ENCODE data around the gene KLF3. TPM values are rescaled to one million over a fixed set of nuclear protein-coding genes. Genes with fewer than 3 reads are reported as not detected.

KLF3 gene
- total and polyA plus RNA-seq, 2 experiments from 2014 or later, result 68.4 to 77.3 TPM

DNA sequence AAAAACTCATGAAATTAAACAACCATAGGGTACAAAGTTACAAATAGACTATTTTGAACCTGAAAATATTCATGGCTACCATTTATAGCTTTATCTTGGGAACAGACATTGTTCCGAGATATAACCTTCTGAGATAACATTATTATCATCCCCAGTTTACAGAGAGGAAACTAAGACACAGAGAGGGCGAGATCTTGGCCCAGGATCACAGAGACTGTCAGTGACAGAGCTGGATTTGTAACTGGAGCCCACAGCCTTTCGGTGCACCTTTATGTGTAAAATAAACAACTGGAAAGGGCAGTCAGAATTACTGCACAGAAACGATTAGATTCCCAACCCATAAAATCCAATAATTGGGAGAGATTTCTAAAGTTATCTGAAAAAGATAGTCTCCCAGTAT is 28.4 kb downstream of the KLF3 start:
- no peaks in the 10 kb centered on the region for H3K9me2 ChIP-seq (replicated peaks; ENCODE audit: insufficient read depth)
- H3K9me3 ChIP-seq (ENCODE audit: low read depth), result no peaks in the 10 kb centered on the region
- H3K36me3 ChIP-seq (replicated peaks; ENCODE audit: insufficient read depth, low read depth), result peaks cover 9% of the 10 kb centered on the region
- H3K79me2 ChIP-seq, result peaks cover 25% of the 10 kb centered on the region
- TF ChIP-seq EZH2 (IDR thresholded peaks at IDR 0.05; ENCODE audit: borderline replicate concordance), result no peak
- no peak for TF ChIP-seq EZH2phosphoT487 (IDR thresholded peaks at IDR 0.05; ENCODE audit: low read depth, severe bottlenecking, unreplicated experiment)
- TF ChIP-seq, protein P1, sequence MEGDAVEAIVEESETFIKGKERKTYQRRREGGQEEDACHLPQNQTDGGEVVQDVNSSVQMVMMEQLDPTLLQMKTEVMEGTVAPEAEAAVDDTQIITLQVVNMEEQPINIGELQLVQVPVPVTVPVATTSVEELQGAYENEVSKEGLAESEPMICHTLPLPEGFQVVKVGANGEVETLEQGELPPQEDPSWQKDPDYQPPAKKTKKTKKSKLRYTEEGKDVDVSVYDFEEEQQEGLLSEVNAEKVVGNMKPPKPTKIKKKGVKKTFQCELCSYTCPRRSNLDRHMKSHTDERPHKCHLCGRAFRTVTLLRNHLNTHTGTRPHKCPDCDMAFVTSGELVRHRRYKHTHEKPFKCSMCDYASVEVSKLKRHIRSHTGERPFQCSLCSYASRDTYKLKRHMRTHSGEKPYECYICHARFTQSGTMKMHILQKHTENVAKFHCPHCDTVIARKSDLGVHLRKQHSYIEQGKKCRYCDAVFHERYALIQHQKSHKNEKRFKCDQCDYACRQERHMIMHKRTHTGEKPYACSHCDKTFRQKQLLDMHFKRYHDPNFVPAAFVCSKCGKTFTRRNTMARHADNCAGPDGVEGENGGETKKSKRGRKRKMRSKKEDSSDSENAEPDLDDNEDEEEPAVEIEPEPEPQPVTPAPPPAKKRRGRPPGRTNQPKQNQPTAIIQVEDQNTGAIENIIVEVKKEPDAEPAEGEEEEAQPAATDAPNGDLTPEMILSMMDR (IDR thresholded peaks at IDR 0.05; ENCODE audit: poor library complexity), result no peak
- H3K4me2 ChIP-seq, result no peak overlapping the region
- peaks cover 15% of the 10 kb centered on the region for H4K20me1 ChIP-seq (ENCODE audit: insufficient read depth, poor library complexity, severe bottlenecking)
- peaks cover 4% of the 10 kb centered on the region for H3K4me1 ChIP-seq (ENCODE audit: insufficient read depth)
- no peaks in the 10 kb centered on the region for H3K27me3 ChIP-seq
- peak overlapping the region; percentile 37 for H3K27ac ChIP-seq
- WGBS (ENCODE audit: low lambda C conversion rate, missing lambda C conversion rate), result 65% methylated on average over 4 of the region's 4 CpGs
- no peak overlapping the region for H3K4me3 ChIP-seq
- DNase-seq (ENCODE audit: low spot score), result no peak
- H2AFZ ChIP-seq, result no peak overlapping the region

DNA sequence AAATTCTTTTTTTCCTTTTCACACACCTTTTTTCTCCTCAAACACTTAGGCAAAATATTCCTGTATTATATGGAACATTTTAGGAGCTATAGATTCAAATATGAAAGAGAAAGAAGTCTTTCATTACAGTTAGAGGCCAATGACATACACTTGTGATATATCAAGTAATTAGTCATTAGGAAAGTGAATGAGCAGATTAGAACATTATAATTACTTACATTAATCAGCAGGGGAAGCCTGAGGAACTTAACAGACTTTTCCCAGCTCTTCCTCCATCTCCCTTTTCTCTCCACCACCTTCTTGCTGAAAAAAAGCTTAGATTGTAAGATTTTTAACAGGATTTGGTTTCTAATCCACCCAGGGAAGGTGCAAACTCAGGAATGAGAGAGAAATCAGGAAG is 29.6 kb downstream of the KLF3 start:
- peaks cover 4% of the 10 kb centered on the region for H3K4me1 ChIP-seq (ENCODE audit: insufficient read depth)
- H4K20me1 ChIP-seq (ENCODE audit: insufficient read depth, poor library complexity, severe bottlenecking), result peaks cover 3% of the 10 kb centered on the region
- H3K4me2 ChIP-seq, result no peak overlapping the region
- H3K27ac ChIP-seq, result no peak overlapping the region
- H3K79me2 ChIP-seq, result peaks cover 15% of the 10 kb centered on the region
- peaks cover 11% of the 10 kb centered on the region for H3K36me3 ChIP-seq (replicated peaks; ENCODE audit: insufficient read depth, low read depth)
- DNase-seq (ENCODE audit: low spot score), result no peak
- no peak overlapping the region for H2AFZ ChIP-seq
- H3K9me2 ChIP-seq (replicated peaks; ENCODE audit: insufficient read depth), result no peaks in the 10 kb centered on the region
- no peak for TF ChIP-seq EZH2 (IDR thresholded peaks at IDR 0.05; ENCODE audit: borderline replicate concordance)
- no peak for TF ChIP-seq EZH2phosphoT487 (IDR thresholded peaks at IDR 0.05; ENCODE audit: low read depth, severe bottlenecking, unreplicated experiment)
- TF ChIP-seq, protein P1 (IDR thresholded peaks at IDR 0.05; ENCODE audit: poor library complexity), result no peak
- no peak overlapping the region for H3K4me3 ChIP-seq
- no peaks in the 10 kb centered on the region for H3K27me3 ChIP-seq
- H3K9me3 ChIP-seq (ENCODE audit: low read depth), result no peaks in the 10 kb centered on the region

DNA sequence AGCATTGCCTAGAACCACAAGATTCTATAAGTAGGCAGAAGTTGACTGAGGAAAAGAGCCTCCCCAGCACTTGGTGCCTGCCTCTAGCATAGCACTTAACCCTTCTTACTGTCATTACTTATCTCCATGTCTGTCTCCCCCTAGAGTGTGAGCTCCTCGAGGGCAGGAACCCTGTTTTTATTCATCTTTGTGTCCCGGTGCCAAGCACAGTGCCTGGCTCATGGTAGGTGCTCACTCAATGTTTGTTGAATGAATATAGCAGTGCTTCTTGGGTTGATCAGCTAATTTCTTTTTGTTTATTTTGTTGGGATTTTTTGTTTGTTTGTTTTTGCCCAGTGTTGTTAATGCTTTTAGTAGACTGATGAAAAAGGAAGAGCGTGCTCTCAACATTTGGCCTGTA is 30.3 kb downstream of the KLF3 start:
- Histone ChIP-seq H3K4me3 (no peak overlapping the region), H3K4me2 (no peak overlapping the region), H3K4me1 (ENCODE audit: insufficient read depth) (peaks cover 4% of the 10 kb centered on the region), H3K27me3 (no peaks in the 10 kb centered on the region), H3K36me3 (replicated peaks; ENCODE audit: insufficient read depth, low read depth) (peaks cover 11% of the 10 kb centered on the region), H3K27ac (no peak overlapping the region), H4K20me1 (ENCODE audit: insufficient read depth, poor library complexity, severe bottlenecking) (peaks cover 2% of the 10 kb centered on the region), H3K9me2 (replicated peaks; ENCODE audit: insufficient read depth) (no peaks in the 10 kb centered on the region), H2AFZ (no peak overlapping the region), H3K79me2 (peaks cover 11% of the 10 kb centered on the region), H3K9me3 (ENCODE audit: low read depth) (no peaks in the 10 kb centered on the region)
- WGBS (ENCODE audit: low lambda C conversion rate, missing lambda C conversion rate), result 92% methylated on average over 3 of the region's 3 CpGs
- no peak for DNase-seq (ENCODE audit: low spot score)
- TF ChIP-seq EZH2phosphoT487 (IDR thresholded peaks at IDR 0.05; ENCODE audit: low read depth, severe bottlenecking, unreplicated experiment) (no peak), EZH2 (IDR thresholded peaks at IDR 0.05; ENCODE audit: borderline replicate concordance) (no peak)
- TF ChIP-seq, protein P1 (IDR thresholded peaks at IDR 0.05; ENCODE audit: poor library complexity), result no peak

DNA sequence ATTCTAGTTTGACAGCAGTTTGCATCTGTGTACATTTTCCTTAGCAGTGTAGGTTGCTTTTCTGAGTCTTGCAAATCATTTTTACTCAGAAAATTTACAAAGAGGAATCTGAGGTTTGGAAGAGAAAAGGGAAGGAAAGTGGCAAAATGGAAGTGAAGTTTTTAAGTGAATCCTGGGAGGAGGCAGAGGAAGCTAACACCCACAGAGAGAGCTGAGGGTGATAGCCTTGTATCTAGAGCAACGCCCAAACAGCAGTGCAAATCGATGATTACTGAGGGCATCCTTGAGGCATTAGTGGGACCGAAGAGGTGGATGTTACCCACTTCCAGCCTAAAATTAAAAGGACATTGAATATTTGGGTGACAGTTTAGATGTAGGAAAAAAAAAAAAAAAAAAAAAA is 31.8 kb downstream of the KLF3 start:
- Histone ChIP-seq H3K4me2 (no peak overlapping the region), H3K4me3 (no peak overlapping the region), H3K27me3 (no peaks in the 10 kb centered on the region), H3K4me1 (ENCODE audit: insufficient read depth) (peaks cover 4% of the 10 kb centered on the region), H4K20me1 (ENCODE audit: insufficient read depth, poor library complexity, severe bottlenecking) (peaks cover 3% of the 10 kb centered on the region), H3K27ac (no peak overlapping the region), H2AFZ (no peak overlapping the region), H3K9me3 (ENCODE audit: low read depth) (no peaks in the 10 kb centered on the region), H3K9me2 (replicated peaks; ENCODE audit: insufficient read depth) (no peaks in the 10 kb centered on the region), H3K79me2 (no peaks in the 10 kb centered on the region), H3K36me3 (replicated peaks; ENCODE audit: insufficient read depth, low read depth) (peaks cover 3% of the 10 kb centered on the region)
- no peak for DNase-seq (ENCODE audit: low spot score)
- 90% methylated on average over 3 of the region's 3 CpGs for WGBS (ENCODE audit: low lambda C conversion rate, missing lambda C conversion rate)
- TF ChIP-seq EZH2 (IDR thresholded peaks at IDR 0.05; ENCODE audit: borderline replicate concordance), result no peak
- TF ChIP-seq, protein P1 (IDR thresholded peaks at IDR 0.05; ENCODE audit: poor library complexity), result no peak
- TF ChIP-seq EZH2phosphoT487 (IDR thresholded peaks at IDR 0.05; ENCODE audit: low read depth, severe bottlenecking, unreplicated experiment), result no peak

All from hepatocyte (in vitro differentiated cells).